ENCODE results near the gene HOXB1.

DNA sequence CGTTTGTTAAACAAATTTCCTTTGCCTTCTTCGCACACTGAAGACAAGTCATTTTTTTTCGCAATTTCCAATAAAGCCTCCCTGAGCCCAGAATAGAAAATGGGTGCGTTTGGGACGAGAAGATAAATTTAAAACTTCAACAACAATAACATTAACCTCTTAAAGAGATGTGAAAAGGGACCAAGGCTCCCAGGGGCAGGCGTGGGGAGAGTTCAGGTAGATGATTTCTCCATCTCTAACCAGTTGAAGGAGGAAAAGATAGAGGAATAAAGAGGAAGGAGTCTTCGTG is 48.6 kb upstream of the HOXB1 start:
- TF ChIP-seq, protein P1, sequence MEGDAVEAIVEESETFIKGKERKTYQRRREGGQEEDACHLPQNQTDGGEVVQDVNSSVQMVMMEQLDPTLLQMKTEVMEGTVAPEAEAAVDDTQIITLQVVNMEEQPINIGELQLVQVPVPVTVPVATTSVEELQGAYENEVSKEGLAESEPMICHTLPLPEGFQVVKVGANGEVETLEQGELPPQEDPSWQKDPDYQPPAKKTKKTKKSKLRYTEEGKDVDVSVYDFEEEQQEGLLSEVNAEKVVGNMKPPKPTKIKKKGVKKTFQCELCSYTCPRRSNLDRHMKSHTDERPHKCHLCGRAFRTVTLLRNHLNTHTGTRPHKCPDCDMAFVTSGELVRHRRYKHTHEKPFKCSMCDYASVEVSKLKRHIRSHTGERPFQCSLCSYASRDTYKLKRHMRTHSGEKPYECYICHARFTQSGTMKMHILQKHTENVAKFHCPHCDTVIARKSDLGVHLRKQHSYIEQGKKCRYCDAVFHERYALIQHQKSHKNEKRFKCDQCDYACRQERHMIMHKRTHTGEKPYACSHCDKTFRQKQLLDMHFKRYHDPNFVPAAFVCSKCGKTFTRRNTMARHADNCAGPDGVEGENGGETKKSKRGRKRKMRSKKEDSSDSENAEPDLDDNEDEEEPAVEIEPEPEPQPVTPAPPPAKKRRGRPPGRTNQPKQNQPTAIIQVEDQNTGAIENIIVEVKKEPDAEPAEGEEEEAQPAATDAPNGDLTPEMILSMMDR (IDR thresholded peaks at IDR 0.05) = no peak
- no peak for TF ChIP-seq POLR2A (IDR thresholded peaks at IDR 0.05)
- TF ChIP-seq EP300 (IDR thresholded peaks at IDR 0.05) = no peak

Measured in suprapubic skin (tissue), 3 donors.